IMR-90 (cell line): ENCODE measurements around the gene OSGIN1.

Source experiments
- CEBPB ChIP-seq: IDR thresholded peaks from 2 replicates; pipeline ENCODE4 v1.6.1; 2012; ENCODE audit warnings: low read depth, low read length, improper control_type of control experiment
- CTCF ChIP-seq: conservative IDR thresholded peaks from 2 replicates; pipeline ENCODE4 v1.5.1; 2012; ENCODE audit warnings: mild to moderate bottlenecking, low read depth, low read length, improper control_type of control experiment
- FOS ChIP-seq: fragments of 150-350 bp; IDR thresholded peaks from 2 replicates; pipeline ENCODE4 v1.6.1; 2016; ENCODE audit warnings: low read depth, low read length
- RCOR1 ChIP-seq: IDR thresholded peaks from 2 replicates; pipeline ENCODE4 v1.6.1; 2012; ENCODE audit warnings: mild to moderate bottlenecking, low read length, improper control_type of control experiment; ENCODE audit not compliant: insufficient replicate concordance

DNA sequence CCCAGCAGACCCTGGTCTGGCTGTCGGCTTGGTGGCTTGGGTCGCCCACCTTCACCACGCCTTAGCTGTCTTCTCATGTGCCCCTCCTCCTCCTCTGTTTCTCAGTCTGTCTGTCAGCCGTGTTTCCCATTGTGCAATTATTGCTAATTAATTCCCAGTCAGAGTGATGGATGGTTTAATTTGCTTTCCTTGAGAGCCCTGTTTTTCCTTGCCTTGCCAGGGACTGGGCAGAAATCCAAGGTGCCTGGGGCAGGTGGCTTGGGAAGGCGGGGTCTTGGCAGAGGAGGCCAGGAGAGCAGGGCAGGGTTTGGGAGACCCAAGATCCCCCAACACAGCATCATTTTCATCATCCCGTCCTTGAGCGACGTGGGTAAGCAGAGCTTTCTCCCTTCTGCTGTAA, 36.3 kb downstream of the OSGIN1 start:
- no peak for TF ChIP-seq RCOR1
- no peak for TF ChIP-seq CTCF
- no peak for TF ChIP-seq FOS
- no peak for TF ChIP-seq CEBPB
